Measurements from ENCODE around the gene GPER1.
"Not testable (repeated sequence)": the region's sequence is repeated elsewhere in the genome, so short reads cannot be mapped to it uniquely, and the experiment has no call there.

The GPER1 gene

DNA sequence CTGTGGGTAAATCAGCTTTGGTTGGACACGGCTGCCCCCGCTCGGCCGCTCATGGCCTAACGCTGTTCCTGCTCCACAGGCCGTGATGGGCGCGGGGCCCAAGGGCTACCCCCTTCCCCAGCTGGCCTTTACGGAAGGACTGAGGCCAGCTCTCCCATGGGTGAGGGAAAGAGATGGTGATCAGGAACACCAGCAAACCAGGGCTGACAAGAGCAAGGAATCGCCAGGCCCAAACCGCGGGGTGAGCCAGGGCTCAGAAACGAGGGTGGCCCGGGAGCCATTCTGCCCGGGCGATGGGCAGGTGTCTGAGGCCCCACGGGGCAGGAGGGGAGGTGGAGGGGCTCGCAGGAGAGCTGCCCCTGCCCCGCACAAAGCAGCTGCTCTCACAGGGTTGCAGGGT is 26.6 kb downstream of the GPER1 start:
- no peak for DNase-seq (ENCODE audit: extremely low spot score)
- TF ChIP-seq, protein P1, sequence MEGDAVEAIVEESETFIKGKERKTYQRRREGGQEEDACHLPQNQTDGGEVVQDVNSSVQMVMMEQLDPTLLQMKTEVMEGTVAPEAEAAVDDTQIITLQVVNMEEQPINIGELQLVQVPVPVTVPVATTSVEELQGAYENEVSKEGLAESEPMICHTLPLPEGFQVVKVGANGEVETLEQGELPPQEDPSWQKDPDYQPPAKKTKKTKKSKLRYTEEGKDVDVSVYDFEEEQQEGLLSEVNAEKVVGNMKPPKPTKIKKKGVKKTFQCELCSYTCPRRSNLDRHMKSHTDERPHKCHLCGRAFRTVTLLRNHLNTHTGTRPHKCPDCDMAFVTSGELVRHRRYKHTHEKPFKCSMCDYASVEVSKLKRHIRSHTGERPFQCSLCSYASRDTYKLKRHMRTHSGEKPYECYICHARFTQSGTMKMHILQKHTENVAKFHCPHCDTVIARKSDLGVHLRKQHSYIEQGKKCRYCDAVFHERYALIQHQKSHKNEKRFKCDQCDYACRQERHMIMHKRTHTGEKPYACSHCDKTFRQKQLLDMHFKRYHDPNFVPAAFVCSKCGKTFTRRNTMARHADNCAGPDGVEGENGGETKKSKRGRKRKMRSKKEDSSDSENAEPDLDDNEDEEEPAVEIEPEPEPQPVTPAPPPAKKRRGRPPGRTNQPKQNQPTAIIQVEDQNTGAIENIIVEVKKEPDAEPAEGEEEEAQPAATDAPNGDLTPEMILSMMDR (IDR thresholded peaks at IDR 0.05; ENCODE audit: control extremely low read depth, extremely low read depth, low read depth, missing control alignments) = no peak
- ChIA-PET CTCF (interaction anchor here (1.1 to 2.0 kb wide), 3 partner anchors 10 to 122 kb away, joined by 3 to 5 read pairs (median 5); no protein-coding TSS in a partner anchor), POLR2A (no interaction called here)

DNA sequence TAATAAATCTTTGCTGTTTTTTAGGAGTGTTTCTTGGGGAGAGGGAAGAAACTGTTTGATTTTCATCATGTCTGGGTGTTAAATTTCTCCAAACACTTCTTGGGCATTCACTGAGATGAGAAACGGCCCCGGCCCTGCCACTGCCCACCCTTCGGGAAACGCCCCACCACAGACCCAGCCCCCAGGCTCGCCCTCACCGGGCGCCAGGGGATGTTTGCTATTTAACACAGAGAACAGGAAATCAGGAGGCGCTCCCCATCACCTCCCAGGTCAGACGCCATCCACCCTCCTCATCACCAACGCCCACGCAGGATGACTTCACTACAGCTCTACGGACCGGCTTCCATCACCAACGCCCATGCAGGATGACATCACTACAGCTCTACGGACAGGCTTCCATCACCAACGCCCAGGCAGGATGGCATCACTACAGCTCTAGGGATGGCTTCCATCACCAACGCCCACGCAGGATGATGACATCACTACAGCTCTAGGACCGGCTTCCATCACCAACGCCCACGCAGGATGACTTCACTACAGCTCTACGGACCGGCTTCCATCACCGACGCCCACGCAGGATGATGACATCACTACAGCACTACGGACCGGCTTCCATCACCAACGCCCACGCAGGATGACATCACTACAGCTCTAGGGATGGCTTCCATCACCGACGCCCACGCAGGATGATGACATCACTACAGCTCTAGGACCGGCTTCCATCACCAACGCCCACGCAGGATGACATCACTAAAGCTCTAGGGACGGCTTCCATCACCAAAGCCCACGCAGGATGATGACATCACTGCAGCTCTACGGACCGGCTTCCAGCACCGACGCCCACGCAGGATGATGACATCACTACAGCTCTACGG is 27.5 kb downstream of the GPER1 start:
- DNase-seq (ENCODE audit: extremely low spot score); POLR2A ChIA-PET: not testable (repeated sequence)
- CTCF ChIA-PET = interaction anchor here (1.1 to 2.0 kb wide), 3 partner anchors 11 to 123 kb away, joined by 3 to 5 read pairs (median 5); no protein-coding TSS in a partner anchor

DNA sequence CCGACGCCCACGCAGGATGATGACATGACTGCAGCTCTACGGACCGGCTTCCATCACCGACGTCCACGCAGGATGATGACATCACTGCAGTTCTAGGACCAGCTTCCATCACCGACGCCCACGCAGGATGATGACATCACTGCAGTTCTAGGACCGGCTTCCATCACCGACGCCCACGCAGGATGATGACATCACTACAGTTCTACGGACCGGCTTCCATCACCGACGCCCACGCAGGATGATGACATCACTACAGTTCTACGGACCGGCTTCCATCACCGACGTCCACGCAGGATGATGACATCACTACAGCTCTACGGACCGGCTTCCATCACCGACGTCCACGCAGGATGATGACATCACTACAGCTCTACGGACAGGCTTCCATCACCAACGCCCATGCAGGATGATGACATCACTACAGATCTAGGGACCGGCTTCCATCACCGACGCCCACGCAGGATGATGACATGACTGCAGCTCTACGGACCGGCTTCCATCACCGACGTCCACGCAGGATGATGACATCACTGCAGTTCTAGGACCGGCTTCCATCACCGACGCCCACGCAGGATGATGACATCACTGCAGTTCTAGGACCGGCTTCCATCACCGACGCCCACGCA is 28.6 kb downstream of the GPER1 start:
- CTCF ChIA-PET = interaction anchor here (1.8 to 2.0 kb wide), 3 partner anchors 15 to 123 kb away, joined by 4 to 5 read pairs (median 5); no protein-coding TSS in a partner anchor
- POLR2A ChIA-PET; DNase-seq (ENCODE audit: extremely low spot score): not testable (repeated sequence)

DNA sequence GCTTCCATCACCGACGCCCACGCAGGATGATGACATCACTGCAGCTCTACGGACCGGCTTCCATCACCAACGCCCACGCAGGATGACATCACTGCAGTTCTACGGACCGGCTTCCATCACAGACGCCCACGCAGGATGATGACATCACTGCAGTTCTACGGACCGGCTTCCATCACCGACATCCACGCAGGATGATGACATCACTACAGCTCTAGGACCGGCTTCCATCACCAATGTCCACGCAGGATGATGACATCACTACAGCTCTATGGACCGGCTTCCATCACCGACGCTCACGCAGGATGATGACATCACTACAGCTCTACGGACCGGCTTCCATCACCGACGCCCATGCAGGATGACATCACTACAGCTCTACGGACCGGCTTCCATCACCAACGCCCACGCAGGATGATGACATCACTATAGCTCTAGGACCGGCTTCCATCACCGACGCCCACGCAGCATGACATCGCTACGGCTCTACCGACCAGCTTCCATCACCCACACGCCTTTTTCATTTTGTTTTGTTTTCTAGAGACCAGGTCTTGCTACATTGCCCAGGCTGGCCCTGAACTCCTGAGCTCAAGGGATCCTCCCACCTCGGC is 29.5 kb downstream of the GPER1 start:
- TF ChIP-seq, protein P1 (IDR thresholded peaks at IDR 0.05; ENCODE audit: control extremely low read depth, extremely low read depth, low read depth, missing control alignments) = no peak
- CTCF ChIA-PET = interaction anchor here (1.1 to 2.0 kb wide), 3 partner anchors 14 to 124 kb away, joined by 3 to 5 read pairs (median 4); no protein-coding TSS in a partner anchor
- POLR2A ChIA-PET = no interaction called here
- DNase-seq (ENCODE audit: extremely low spot score) = no peak

DNA sequence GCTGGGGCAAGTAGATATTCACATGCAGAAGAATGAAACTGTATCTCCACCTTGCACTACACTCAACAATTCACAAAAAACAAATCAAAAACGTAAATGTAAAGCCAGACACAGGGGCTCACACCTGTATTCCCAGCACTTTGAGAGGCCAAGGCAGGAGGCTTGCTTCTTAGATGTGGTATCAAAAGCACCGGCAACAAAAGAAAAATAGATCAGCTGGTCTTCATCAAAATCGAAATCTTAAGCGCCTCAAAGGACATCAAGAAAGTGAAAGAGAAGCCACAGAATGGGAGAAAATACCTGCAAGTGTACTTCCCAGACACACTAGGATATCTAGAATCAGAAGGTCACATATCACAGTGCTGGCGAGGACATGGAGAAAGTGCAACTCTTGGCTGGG is 31.3 kb downstream of the GPER1 start:
- TF ChIP-seq, protein P1 (IDR thresholded peaks at IDR 0.05; ENCODE audit: control extremely low read depth, extremely low read depth, low read depth, missing control alignments) = no peak
- ChIA-PET CTCF (interaction anchor here (1.5 kb wide), 1 partner anchor 54 kb away, joined by 4 read pairs; no protein-coding TSS in a partner anchor), POLR2A (no interaction called here)
- DNase-seq (ENCODE audit: extremely low spot score) = no peak

DNA sequence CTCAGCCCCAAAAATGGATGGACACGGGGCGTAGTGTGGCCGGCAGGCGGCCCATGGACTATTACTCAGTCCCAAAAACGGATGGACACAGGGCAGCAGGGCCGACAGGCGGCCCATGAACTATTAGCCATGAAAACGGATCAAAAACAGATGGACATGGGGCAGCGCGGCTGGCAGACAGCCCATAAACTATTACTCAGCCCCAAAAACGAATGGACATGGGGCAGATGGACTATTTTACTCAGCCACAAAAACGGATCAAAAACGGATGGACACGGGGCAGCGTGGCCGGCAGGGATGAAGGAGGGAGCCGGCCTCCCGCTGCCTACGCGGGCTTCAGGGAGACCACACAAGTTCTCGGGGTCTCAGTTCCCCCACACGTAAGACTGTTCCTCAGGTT is 32.9 kb downstream of the GPER1 start:
- CTCF ChIA-PET = interaction anchor here (0.8 to 1.5 kb wide), 3 partner anchors 13 to 55 kb away, joined by 3 to 4 read pairs (median 4); no protein-coding TSS in a partner anchor
- DNase-seq (ENCODE audit: extremely low spot score) = no peak
- POLR2A ChIA-PET = no interaction called here
- TF ChIP-seq, protein P1 (IDR thresholded peaks at IDR 0.05; ENCODE audit: control extremely low read depth, extremely low read depth, low read depth, missing control alignments) = no peak

DNA sequence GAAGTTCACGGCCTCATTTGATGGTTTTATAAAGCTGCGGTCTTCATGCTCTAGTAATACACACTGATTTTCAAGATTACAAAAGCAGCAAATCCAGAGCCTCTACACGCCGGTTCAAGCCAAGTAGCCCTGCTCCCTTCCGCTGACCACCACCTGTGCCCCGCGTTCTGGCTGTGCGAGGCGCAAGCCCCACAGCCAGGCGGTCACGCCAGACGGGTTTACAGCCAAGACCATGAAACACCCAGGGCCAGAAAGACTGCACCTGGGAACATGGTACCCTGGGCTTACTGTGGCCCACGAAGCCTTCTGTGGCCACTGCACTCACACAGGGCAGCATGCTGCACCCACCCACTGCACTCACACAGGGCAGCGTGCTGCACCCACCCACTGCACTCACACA is 33.6 kb downstream of the GPER1 start:
- DNase-seq (ENCODE audit: extremely low spot score) = no peak
- TF ChIP-seq, protein P1 (IDR thresholded peaks at IDR 0.05; ENCODE audit: control extremely low read depth, extremely low read depth, low read depth, missing control alignments) = no peak
- ChIA-PET POLR2A (no interaction called here), CTCF (interaction anchor here (2.7 kb wide), 1 partner anchor 16 kb away, joined by 7 read pairs; no protein-coding TSS in a partner anchor)
